Measurements from ENCODE around the gene FMNL3.
A peak's percentile ranks its signal among the peaks of the same experiment; 100 is the strongest.

FMNL3 gene

GRCh38 chr12:49671031-49671765 lies 36.0 kb downstream of the FMNL3 start:
- Histone ChIP-seq H3K36me3 (ENCODE audit: control insufficient read depth in 1 of 2, insufficient read depth in 2 of 2, low read length in 2 of 2) (no peaks in the 10 kb centered on the region), H3K27me3 (ENCODE audit: insufficient read depth, low read length) (no peaks in the 10 kb centered on the region), H2AFZ (ENCODE audit: insufficient read depth, low read length, poor library complexity) (no peak overlapping the region), H3K9me3 (ENCODE audit: insufficient read depth, low read depth, low read length) (no peaks in the 10 kb centered on the region), H3K4me1 (ENCODE audit: control insufficient read depth in 1 of 2, insufficient read depth in 2 of 2, low read length in 2 of 2) (peaks cover 12 to 13% of the 10 kb centered on the region in 2 experiments), H4K8ac (ENCODE audit: low read depth, low read length) (no peak overlapping the region), H3K14ac (ENCODE audit: low read length) (no peak overlapping the region), H3K4me2 (ENCODE audit: low read length) (no peak overlapping the region), H3K23ac (ENCODE audit: low read length) (no peak overlapping the region), H3K79me1 (ENCODE audit: low read length) (no peaks in the 10 kb centered on the region), H4K12ac (ENCODE audit: low read depth, low read length) (no peak overlapping the region), H2AK5ac (ENCODE audit: low read length) (no peak overlapping the region), H2BK5ac (ENCODE audit: low read depth, low read length, poor library complexity) (no peak overlapping the region), H3K4me3 (ENCODE audit: low read depth, low read length) (no peak overlapping the region), H2BK120ac (ENCODE audit: insufficient read depth, low read length, poor library complexity) (no peak overlapping the region), H2BK12ac (ENCODE audit: low read length) (no peak overlapping the region), H3K79me2 (ENCODE audit: control insufficient read depth, insufficient read depth, low read length, poor library complexity) (no peaks in the 10 kb centered on the region), H3K18ac (ENCODE audit: low read length) (no peak overlapping the region), H4K91ac (ENCODE audit: low read depth, low read length) (no peak overlapping the region), H3K27ac (ENCODE audit: low read depth, low read length) (no peak overlapping the region), H3K4ac (ENCODE audit: low read depth, low read length) (no peak overlapping the region), H3K9ac (ENCODE audit: low read length) (no peak overlapping the region)
- WGBS (ENCODE audit: extremely low coverage, insufficient coverage, insufficient read length): no CpG with 5 or more reads among the region's 5 CpGs
- no peak for DNase-seq

DNA sequence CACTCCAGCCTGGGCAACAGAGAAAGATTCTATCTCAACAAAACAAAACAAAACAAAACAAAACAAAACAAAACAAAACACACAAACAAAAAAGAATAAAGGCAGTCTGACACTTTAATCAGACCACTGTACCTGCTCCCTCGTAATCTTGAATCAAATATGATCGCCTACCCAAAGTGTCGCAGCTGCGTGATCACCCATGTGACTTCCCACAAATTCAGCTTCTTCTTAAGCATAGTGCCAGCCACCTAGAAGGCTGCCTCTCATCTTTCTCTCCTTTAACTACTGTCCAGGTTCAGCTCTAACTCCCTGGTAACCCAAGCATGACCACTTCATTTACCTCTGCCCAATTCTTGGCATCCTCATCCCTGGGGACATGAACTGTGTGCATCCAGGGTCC lies 37.4 kb downstream of the FMNL3 start:
- no peak overlapping the region for H3K27ac ChIP-seq (ENCODE audit: low read depth, low read length)
- no peaks in the 10 kb centered on the region for H3K9me3 ChIP-seq (ENCODE audit: insufficient read depth, low read depth, low read length)
- peaks cover 12 to 14% of the 10 kb centered on the region in 2 experiments for H3K4me1 ChIP-seq (ENCODE audit: control insufficient read depth in 1 of 2, insufficient read depth in 2 of 2, low read length in 2 of 2)
- H3K9ac ChIP-seq (ENCODE audit: low read length): no peak overlapping the region
- no peak overlapping the region for H3K23ac ChIP-seq (ENCODE audit: low read length)
- no peaks in the 10 kb centered on the region for H3K79me2 ChIP-seq (ENCODE audit: control insufficient read depth, insufficient read depth, low read length, poor library complexity)
- no peak overlapping the region for H3K4me2 ChIP-seq (ENCODE audit: low read length)
- H2AFZ ChIP-seq (ENCODE audit: insufficient read depth, low read length, poor library complexity): no peak overlapping the region
- no CpG with 5 or more reads among the region's 4 CpGs for WGBS (ENCODE audit: extremely low coverage, insufficient coverage, insufficient read length)
- H3K27me3 ChIP-seq (ENCODE audit: insufficient read depth, low read length): no peaks in the 10 kb centered on the region
- H2BK12ac ChIP-seq (ENCODE audit: low read length): no peak overlapping the region
- no peak overlapping the region for H3K18ac ChIP-seq (ENCODE audit: low read length)
- H3K4ac ChIP-seq (ENCODE audit: low read depth, low read length): no peak overlapping the region
- no peak overlapping the region for H2AK5ac ChIP-seq (ENCODE audit: low read length)
- H3K36me3 ChIP-seq (ENCODE audit: control insufficient read depth in 1 of 2, insufficient read depth in 2 of 2, low read length in 2 of 2): no peaks in the 10 kb centered on the region
- H2BK120ac ChIP-seq (ENCODE audit: insufficient read depth, low read length, poor library complexity): no peak overlapping the region
- H3K79me1 ChIP-seq (ENCODE audit: low read length): no peaks in the 10 kb centered on the region
- H3K14ac ChIP-seq (ENCODE audit: low read length): no peak overlapping the region
- no peak overlapping the region for H4K12ac ChIP-seq (ENCODE audit: low read depth, low read length)
- no peak overlapping the region for H4K8ac ChIP-seq (ENCODE audit: low read depth, low read length)
- no peak overlapping the region for H2BK5ac ChIP-seq (ENCODE audit: low read depth, low read length, poor library complexity)
- no peak for DNase-seq
- H4K91ac ChIP-seq (ENCODE audit: low read depth, low read length): no peak overlapping the region
- no peak overlapping the region for H3K4me3 ChIP-seq (ENCODE audit: low read depth, low read length)

- H3K4me1 ChIP-seq (ENCODE audit: control insufficient read depth in 1 of 2, insufficient read depth in 2 of 2, low read length in 2 of 2): peaks cover 13 to 21% of the 10 kb centered on the region in 2 experiments
- no peak overlapping the region for H2AK5ac ChIP-seq (ENCODE audit: low read length)
- no peak overlapping the region for H3K18ac ChIP-seq (ENCODE audit: low read length)
- H3K23ac ChIP-seq (ENCODE audit: low read length): no peak overlapping the region
- no peak overlapping the region for H3K9ac ChIP-seq (ENCODE audit: low read length)
- no peaks in the 10 kb centered on the region for H3K9me3 ChIP-seq (ENCODE audit: insufficient read depth, low read depth, low read length)
- no peak overlapping the region for H3K4ac ChIP-seq (ENCODE audit: low read depth, low read length)
- no peak overlapping the region for H4K12ac ChIP-seq (ENCODE audit: low read depth, low read length)
- H3K14ac ChIP-seq (ENCODE audit: low read length): no peak overlapping the region
- no peak overlapping the region for H2BK12ac ChIP-seq (ENCODE audit: low read length)
- no peak overlapping the region for H2BK5ac ChIP-seq (ENCODE audit: low read depth, low read length, poor library complexity)
- H3K4me3 ChIP-seq (ENCODE audit: low read depth, low read length): no peak overlapping the region
- no peak overlapping the region for H2BK120ac ChIP-seq (ENCODE audit: insufficient read depth, low read length, poor library complexity)
- H4K91ac ChIP-seq (ENCODE audit: low read depth, low read length): no peak overlapping the region
- DNase-seq: peak in 1 of 2 donors; percentile 46
- H3K27ac ChIP-seq (ENCODE audit: low read depth, low read length): no peak overlapping the region
- H3K4me2 ChIP-seq (ENCODE audit: low read length): no peak overlapping the region
- no peaks in the 10 kb centered on the region for H3K79me2 ChIP-seq (ENCODE audit: control insufficient read depth, insufficient read depth, low read length, poor library complexity)
- no peak overlapping the region for H2AFZ ChIP-seq (ENCODE audit: insufficient read depth, low read length, poor library complexity)
- H4K8ac ChIP-seq (ENCODE audit: low read depth, low read length): no peak overlapping the region
- no peaks in the 10 kb centered on the region for H3K27me3 ChIP-seq (ENCODE audit: insufficient read depth, low read length)
- WGBS (ENCODE audit: extremely low coverage, insufficient coverage, insufficient read length): no CpG with 5 or more reads among the region's 2 CpGs
- peaks cover 12% of the 10 kb centered on the region for H3K79me1 ChIP-seq (ENCODE audit: low read length)
- H3K36me3 ChIP-seq (ENCODE audit: control insufficient read depth in 1 of 2, insufficient read depth in 2 of 2, low read length in 2 of 2): no peaks in the 10 kb centered on the region
Measured at GRCh38 chr12:49667325-49668090, 39.7 kb downstream of the FMNL3 start.

GRCh38 chr12:49666176-49666575 lies 41.0 kb downstream of the FMNL3 start:
- Histone ChIP-seq H3K9ac (ENCODE audit: low read length) (no peak overlapping the region), H4K12ac (ENCODE audit: low read depth, low read length) (no peak overlapping the region), H3K27ac (ENCODE audit: low read depth, low read length) (no peak overlapping the region), H3K4me2 (ENCODE audit: low read length) (no peak overlapping the region), H3K4me3 (ENCODE audit: low read depth, low read length) (no peak overlapping the region), H3K79me2 (ENCODE audit: control insufficient read depth, insufficient read depth, low read length, poor library complexity) (no peaks in the 10 kb centered on the region), H2AFZ (ENCODE audit: insufficient read depth, low read length, poor library complexity) (no peak overlapping the region), H2BK120ac (ENCODE audit: insufficient read depth, low read length, poor library complexity) (no peak overlapping the region), H3K23ac (ENCODE audit: low read length) (no peak overlapping the region), H3K27me3 (ENCODE audit: insufficient read depth, low read length) (no peaks in the 10 kb centered on the region), H3K79me1 (ENCODE audit: low read length) (peaks cover 12% of the 10 kb centered on the region), H4K91ac (ENCODE audit: low read depth, low read length) (no peak overlapping the region), H3K14ac (ENCODE audit: low read length) (no peak overlapping the region), H2AK5ac (ENCODE audit: low read length) (no peak overlapping the region), H3K9me3 (ENCODE audit: insufficient read depth, low read depth, low read length) (no peaks in the 10 kb centered on the region), H3K36me3 (ENCODE audit: control insufficient read depth in 1 of 2, insufficient read depth in 2 of 2, low read length in 2 of 2) (no peaks in the 10 kb centered on the region), H4K8ac (ENCODE audit: low read depth, low read length) (no peak overlapping the region), H3K4ac (ENCODE audit: low read depth, low read length) (no peak overlapping the region), H3K18ac (ENCODE audit: low read length) (no peak overlapping the region), H2BK12ac (ENCODE audit: low read length) (no peak overlapping the region), H3K4me1 (ENCODE audit: control insufficient read depth in 1 of 2, insufficient read depth in 2 of 2, low read length in 2 of 2) (peaks cover 16 to 24% of the 10 kb centered on the region in 2 experiments), H2BK5ac (ENCODE audit: low read depth, low read length, poor library complexity) (no peak overlapping the region)
- no CpG with 5 or more reads among the region's 4 CpGs for WGBS (ENCODE audit: extremely low coverage, insufficient coverage, insufficient read length)
- DNase-seq: no peak
